RCC 7860 (cell line): ENCODE data around the gene EHMT1.

ENCODE experiments used
- DNase-seq: peaks from one replicate; pipeline ENCODE4 v3.0.0-alpha.2; 2015; ENCODE audit warnings: low spot score
- FAIRE-seq: peaks from 2 replicates; lab custom pipeline; 2012; peaks lifted over from hg19 to GRCh38; lab: Jason Lieb, UNC

The EHMT1 gene

DNA sequence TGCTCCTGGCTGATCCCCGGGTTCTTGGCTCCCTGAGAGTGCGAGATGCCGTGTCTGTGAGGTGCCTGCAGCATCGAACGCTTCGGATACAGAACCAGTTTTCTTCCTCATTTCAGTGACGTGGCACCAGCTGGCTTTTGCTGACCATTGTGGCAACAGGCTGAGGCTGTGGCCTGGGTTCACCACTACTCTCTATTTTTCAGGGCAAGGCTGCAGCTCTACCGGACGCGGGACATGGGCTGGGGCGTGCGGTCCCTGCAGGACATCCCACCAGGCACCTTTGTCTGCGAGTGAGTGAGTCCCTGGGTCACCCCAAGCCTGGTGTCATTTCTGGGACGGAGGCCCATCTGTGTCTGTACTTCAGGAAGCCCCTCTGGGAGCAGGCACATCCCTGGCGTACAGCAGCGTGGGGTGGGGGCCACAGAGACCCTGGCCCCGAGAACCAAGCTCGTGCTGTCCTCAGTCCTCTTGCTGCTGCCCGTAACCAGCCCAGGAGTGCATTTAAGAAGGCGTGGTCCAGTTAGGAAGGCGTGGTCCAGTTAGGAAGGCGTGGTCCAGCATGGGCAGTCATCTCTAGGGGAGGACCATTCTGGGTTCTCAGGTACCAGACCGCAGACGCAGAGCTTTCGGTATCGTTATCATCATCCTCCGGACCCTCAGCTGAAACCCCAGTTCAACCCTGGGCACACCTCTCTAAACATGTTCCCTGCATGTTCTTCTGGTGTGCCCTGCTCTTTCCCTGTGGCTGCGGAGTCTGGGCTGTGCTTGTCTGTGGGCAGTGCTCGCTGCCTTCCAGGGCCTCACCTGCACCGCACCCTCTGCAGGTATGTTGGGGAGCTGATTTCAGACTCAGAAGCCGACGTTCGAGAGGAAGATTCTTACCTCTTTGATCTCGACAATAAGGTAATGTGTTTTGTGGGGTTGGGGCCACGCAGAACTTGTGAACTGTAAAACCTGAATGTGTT is 198.7 kb downstream of the EHMT1 start:
- FAIRE-seq, result no peak
- DNase-seq, result no peak

DNA sequence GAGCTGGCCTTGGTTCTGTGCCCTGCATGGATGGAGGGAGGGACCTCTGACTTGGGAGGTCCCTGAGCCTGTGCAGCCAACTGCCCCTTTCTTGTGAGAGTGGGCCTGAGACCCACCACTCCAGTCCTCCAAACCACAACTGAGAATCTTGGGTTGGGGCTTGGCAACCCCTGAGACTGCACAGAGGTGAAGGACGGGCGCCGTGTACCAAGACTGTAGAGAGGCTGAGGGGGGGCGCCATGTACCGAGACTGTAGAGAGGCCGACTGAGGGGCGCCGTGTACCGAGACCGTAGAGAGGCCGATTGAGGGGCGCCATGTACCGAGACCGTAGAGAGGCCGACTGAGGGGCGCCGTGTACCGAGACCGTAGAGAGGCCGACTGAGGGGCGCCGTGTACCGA is 199.5 kb downstream of the EHMT1 start:
- FAIRE-seq, result no peak
- no peak for DNase-seq

DNA sequence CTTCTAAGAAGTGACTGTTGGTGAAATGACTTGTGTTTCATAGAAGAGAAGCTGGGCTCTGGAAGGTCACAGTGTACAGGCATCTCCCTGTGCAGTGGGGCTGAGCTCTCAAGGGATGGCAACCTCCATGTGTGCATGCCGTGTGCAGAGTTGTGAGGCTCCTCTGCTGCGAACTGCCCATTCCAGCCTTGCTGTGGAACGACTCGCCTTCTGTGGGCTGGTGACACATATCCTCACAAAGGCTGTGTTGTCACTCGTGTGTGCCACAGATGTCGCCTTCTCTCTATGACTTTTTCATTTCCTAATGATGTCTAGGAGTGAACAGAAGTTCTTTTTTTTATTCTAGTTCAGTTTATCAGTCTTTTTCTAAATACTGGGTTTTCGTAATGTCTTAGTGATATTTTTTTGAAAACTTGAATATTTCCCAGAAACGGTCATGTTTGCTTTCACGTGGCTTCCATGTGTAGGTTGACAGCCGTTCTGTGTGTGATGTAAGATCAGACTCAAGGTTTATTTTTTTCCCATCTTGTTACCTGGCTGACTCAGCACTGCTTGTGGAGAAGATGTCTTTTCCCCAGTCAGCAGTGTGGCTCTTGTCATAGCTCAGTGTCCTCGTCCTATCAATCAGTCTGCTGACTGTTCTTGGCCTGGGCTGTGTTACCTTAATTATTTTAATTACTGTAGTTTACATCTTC is 201.5 kb downstream of the EHMT1 start:
- FAIRE-seq (no peak), DNase-seq (no peak)

DNA sequence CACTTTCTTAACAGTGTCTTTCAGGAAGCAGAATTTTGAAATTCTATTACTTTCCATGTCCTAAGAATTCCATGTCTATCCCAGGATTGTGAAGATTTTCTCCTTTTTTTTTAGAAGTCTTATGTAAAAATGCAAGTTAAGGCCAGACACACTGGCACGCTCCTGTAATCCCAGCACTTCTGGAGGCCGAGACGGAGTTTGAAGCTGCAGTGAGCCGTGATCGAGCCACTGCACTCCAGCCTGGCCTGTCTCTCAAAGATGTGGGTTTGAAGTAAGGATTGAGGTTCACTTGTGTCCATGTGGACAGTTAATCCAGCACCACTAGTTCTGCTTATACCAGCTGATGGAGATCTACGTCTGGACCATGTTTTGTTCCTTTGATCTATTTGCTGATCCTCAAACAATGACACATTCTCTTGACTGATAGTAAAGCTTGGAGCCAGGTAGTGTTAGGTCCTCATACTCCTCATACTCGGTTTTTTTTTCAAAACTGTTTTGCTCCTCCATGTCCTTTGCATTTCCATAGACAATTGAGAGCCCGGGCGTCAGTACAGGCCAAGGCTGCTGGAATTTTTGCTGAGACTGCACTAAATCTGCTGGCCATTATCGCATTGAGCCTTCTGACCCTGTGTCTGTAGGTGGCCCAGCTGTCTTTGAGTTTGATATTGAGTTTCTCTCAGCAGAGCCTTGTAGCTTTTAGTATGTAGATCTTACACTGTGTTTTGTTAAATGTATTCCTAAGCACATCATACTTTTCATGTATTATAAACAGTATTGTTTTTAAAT is 205.4 kb downstream of the EHMT1 start:
- DNase-seq (no peak), FAIRE-seq (no peak)

DNA sequence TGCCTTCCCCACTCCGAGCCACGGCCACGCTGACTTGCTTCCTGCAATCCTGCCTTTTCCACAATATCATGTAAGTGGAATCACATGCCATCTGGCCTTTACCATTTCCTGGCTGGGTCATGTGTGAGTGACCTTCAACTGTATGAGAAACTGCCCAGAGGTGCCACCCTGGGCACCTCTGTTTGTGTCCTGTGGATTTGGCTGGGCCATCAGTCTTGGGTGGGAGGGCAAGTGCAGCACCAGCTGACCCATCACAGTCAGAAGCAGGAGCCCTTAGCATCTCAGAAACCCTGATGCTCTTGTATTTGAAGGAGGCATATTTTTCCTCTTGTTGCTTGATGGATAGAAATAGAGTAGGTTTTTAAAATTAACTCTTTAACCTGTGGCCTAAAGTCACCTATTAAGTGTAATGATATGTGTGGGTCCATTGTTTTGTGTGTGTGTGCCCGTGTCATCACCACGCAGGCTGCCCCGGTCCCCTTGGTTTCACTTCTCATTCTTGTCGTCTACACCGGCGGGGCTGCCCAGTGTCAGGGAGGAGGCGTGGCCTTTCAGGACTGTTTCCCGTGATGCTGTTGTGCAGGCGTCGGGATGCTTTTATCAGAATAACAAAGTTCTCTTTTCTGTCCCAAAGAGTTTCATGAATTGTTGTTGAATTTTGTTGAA is 206.7 kb downstream of the EHMT1 start:
- DNase-seq, result no peak
- no peak for FAIRE-seq

DNA sequence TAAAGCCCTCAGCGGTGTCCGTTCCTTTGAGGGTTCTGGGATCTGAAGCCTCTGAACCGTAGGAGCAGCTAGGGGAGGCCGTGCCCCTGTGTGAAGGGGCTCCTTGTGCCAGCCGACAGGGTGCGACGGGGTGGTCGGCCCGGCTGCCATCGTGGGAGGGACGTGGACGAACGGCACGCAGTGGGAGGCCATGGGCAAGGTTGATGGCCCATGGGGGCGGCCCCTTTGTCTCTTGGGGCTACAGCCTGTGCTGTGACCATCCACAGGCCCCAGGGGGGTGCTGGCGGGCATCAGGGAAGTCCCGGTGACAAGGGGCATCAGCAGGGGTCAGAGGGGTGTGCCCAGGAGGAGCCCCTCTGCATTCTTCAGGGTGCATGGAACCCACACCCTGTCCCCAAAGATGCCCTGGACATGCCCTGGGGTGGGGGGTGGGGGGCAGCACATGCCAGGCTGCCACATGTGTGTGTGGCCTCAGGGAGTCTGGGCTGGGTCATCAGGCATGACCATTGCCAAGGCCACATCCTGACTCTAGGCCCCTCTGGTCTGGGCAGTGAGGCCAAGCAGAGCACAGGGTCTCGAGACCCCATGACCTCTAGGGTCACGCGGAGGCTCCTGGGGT is 209.2 kb downstream of the EHMT1 start:
- no peak for FAIRE-seq
- DNase-seq, result no peak

DNA sequence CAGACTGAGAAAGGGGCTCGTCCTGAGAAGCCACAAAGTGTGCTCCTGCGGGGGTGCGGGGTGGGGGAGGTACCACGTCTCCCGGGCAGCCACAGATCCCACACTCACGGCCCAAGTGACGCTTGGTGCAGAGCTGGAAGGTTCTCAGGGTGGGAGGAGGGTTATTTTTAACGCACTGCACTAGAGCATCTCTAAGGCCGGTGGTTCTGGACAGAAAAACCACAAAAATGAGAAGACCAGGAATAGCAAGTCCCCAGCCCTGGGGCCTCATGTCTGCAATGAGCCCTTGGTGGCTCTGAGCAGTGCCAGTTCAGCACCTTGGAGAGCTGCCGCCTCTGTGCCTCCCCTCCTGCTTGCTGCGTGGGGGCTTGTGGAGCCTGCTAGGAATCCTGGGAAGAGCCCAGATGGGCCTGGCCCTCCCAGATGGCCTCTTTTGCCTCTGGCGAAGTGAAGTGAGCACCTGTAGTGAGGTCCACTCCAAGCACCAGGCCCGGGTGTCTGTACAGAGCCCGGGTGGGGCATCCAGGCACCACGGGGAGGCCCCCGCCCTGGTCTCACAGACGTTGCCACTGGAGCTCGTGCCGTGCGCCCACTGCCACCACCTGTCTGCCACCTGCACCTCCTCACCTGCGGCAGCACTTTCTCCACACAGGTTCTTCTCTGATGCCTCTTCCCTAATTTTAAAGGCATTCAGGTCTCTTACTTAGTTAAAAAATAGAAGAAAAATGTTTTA is 209.9 kb downstream of the EHMT1 start:
- no peak for DNase-seq
- FAIRE-seq, result no peak

DNA sequence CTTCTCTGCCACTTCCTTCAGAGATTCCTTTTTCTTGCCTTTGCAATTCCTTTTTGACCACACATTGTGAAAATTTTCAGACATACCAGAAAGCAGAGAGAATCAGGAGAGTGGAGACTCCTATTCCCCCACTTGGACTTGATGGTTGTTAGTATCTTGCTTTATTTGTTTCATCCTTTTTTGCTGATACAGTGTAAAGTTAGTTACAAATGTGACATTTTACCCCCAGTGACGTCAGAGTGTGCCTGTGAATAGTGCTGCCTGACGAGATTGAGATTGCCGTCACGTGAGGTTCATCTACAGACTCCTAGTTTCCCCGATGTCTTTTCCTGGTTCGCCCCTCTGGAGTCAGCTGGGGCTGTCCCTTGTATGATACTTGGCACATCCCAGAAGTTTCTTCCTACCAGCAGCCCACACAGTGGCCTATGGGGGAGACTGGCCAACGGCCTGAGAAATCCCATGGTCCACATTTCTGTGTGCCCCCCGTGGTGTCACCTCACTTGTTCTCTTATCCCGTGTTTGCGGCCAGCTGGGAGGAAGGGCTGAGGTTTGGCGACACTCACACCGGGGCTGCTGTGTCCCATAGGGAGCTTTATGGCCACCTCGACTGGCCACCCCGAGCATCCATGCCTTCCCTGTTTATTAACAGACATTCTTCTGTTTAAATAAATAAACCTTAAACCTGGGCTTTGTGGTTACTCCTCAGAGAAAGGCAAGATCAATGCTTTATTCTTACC is 210.6 kb downstream of the EHMT1 start:
- FAIRE-seq (no peak), DNase-seq (no peak)

DNA sequence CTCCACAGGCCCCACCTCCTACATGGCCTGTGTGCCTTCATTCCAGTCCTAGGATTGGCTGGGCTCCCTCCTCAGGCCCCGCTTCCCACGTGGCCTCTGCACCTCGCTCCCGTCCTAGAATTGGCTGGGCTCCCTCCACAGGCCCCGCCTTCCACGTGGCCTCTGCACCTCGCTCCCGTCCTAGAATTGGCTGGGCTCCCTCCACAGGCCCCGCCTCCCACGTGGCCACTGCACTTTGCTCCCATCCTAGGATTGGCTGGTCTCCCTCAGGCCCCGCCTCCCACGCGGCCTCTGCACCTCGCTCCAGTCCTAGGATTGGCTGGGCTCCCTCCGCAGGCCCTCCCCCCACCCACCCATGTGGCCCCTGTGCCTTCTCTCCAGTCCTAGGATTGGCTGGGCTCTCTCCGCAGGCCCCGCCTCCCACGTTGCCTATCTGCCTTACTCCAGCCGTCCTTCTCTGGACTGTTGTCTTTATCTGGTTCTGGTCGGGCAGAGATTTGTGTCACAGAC is 213.4 kb downstream of the EHMT1 start:
- no peak for DNase-seq
- FAIRE-seq, result no peak

DNA sequence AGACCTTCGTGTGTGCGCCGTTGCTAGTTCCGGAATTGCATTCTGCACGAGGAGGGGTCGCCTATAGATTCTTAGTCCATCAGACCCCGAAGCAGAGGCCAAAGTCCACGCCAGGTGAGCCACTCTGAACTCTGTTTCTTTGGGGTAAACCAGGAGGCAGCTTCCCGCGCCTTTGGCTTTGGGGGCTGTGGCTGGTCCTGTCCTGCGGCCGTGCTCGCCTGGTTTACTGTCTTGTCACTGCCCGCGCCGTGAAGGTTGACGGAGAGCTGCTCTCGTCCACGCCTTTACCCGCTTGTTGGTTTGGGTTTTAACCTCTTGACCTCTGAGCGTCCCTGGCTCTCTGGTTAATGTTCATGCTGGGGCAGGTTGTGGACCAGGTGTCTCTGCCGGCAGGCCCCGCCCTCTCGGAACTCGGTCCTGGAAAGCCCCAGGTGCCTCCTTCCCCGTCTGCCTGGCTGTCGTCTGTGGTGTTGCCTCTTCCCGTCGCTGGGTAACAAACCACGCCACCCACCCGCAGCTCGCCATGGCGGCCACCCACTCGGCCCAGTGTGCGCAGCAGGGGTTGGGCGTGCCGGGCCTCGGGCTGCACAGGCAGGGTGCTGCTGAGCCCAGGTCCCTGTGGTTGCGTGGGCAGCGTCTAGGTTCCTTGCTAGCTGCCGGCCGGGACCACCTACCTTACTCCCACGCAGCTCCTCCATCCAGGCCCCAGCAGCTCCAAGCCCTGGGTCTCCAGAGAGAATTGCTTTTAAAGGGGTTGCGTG is 214.2 kb downstream of the EHMT1 start:
- no peak for FAIRE-seq
- DNase-seq, result no peak

DNA sequence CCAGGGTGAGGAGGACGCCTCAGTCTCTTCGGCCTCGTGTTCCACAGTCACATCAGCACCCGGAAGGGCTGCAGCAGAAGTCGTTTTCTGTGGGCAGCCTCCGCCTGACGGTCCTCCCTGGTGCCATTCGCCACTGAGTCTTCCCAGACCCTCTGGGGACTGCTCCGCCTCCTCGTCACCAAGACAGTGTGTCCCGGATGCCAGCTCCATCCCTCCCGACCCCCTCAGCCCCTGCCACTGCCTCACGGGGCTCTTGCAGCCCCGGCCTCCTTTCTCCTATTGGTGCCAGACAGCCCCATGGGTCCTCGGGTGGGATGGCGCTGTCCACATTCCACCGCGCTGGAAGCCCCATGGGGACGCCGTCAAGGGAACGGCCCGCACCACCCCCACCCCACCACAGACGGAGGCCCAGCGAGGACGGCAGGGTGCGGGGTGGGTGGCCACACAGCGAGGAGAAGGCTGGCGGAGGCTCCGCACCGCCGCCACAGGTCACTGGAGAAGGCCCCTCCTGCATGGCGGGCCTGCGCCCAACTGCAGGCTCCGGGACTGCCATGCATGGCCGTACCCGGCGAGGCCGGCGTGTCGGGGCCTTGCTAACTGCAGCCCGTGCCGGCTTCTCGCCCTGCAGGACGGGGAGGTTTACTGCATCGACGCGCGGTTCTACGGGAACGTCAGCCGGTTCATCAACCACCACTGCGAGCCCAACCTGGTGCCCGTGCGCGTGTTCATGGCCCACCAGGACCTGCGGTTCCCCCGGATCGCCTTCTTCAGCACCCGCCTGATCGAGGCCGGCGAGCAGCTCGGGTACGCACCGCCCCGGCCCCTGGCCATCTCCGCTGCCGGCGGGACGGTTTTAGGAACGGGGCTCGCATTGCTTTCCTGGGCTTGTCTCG is 215.2 kb downstream of the EHMT1 start:
- DNase-seq (no peak), FAIRE-seq (no peak)

DNA sequence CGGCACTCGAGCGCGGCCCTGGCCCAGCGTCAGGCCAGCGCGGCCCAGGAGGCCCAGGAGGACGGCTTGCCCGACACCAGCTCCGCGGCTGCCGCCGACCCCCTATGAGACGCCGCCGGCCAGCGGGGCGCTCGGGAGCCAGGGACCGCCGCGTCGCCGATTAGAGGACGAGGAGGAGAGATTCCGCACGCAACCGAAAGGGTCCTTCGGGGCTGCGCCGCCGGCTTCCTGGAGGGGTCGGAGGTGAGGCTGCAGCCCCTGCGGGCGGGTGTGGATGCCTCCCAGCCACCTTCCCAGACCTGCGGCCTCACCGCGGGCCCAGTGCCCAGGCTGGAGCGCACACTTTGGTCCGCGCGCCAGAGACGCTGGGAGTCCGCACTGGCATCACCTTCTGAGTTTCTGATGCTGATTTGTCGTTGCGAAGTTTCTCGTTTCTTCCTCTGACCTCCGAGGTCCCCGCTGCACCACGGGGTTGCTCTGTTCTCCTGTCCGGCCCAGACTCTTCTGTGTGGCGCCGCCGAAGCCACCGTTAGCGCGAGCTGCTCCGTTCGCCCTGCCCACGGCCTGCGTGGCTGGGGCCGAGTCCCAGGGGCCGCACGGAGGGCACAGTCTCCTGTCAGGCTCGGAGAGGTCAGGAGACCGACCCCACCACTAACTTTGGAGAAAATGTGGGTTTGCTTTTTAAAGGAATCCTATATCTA is 216.2 kb downstream of the EHMT1 start:
- FAIRE-seq, result no peak
- DNase-seq, result no peak

DNA sequence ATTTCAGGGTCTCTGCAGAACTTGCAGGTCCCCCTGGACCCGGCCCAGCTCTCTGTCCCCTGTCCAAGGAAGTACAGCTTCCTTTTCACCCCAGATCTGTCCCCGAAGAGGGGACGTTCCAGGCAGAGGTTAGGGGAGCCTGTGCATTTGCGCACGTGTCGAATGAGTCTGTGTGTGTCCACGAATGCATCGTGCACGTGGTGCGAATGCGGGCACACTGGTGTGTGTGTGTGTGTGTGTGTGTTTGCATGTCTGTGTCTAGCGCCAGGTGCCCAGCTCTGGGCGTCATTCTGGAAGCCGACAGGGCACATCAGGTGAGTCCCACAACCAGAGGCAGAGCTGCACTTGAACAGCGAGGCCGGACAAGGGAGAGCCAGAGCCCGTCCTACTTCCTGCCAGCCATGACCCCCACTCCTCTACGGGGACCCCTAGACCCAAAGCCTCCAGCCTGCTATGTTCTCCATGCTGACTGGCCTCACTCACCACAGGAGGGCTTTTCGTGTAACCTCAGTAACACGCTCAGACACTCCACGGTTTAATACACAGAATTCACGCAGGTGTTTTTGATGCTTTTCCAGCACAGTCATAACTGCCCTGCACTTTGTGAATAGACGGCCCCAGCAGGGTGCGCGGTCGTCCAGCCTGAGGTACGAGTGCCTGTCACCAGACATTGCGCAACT is 217.5 kb downstream of the EHMT1 start:
- no peak for FAIRE-seq
- no peak for DNase-seq

DNA sequence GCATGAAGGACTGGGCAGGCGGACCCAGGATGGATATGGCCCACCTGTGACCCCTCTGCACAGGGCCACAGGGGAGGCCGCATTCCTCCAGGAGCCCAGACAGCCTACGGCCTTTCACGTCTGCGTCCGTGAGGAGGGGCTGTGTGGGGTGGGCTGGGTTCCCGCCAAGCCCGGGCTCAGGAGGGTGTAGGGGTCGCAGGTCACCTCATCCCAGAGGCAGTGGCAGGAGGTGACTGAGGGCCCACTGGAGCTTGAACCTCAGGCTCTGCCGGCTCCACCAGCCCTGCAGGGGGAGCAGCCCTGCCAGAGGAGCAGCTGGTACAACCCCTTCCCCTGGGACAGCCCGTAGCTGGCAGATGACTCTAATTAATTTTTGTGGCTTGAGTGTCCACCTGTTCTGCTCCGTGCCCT is 218.0 kb downstream of the EHMT1 start:
- DNase-seq, result no peak

DNA sequence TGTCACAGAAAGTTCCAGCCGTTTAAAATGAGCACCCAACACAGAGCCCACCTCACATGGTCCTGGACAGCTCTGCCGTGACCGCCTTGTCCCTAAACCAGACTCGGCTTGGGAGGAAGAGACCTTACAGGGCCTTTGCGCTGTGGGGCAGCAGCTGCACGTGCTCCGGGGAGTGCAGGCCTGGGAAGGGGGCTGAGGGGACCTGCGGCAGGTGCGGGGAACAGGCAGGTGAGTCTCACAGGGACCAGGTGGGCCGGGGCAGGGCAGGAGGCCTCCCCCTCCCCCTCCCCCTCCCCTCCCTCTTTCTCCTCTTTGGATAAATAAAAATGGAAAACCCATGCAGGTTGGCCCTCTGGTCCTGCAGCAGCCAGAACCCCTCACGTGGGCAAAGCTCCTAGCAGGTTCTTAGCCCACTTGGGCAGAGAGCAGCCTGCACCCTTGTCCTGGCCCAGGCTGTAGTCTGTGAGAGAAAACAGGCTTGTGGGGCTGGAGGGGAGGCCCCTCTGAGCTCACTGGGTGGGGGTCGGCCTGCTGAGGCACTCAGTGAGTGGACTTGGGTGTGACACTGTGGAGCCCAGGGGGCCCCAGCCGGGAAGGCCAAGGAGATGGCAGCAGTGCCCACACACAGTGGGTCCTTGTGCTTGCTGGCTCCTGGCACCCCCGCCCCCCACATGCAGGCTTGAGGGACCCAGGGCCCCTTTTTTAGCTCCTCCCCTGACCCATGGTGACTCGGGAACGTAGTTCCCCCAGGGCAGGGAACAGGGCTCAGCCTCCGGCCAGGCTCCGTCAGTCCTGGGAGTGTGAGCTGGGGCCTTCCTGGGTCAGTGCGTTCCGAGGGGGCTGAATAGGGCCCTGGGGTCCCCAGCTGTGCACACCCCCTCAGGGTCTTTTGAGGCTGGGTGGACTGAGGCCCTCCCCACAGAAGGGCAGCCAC is 218.8 kb downstream of the EHMT1 start:
- DNase-seq, result no peak
- no peak for FAIRE-seq

More for the DNA sequence above, 218.0 kb downstream of the EHMT1 start:
- no peak for FAIRE-seq
